Measurements from ENCODE around the gene CHKA.

The CHKA gene

GRCh38 chr11:68143310-68143689, 22.1 kb upstream of the CHKA start:
- DNase-seq, result no peak

DNA sequence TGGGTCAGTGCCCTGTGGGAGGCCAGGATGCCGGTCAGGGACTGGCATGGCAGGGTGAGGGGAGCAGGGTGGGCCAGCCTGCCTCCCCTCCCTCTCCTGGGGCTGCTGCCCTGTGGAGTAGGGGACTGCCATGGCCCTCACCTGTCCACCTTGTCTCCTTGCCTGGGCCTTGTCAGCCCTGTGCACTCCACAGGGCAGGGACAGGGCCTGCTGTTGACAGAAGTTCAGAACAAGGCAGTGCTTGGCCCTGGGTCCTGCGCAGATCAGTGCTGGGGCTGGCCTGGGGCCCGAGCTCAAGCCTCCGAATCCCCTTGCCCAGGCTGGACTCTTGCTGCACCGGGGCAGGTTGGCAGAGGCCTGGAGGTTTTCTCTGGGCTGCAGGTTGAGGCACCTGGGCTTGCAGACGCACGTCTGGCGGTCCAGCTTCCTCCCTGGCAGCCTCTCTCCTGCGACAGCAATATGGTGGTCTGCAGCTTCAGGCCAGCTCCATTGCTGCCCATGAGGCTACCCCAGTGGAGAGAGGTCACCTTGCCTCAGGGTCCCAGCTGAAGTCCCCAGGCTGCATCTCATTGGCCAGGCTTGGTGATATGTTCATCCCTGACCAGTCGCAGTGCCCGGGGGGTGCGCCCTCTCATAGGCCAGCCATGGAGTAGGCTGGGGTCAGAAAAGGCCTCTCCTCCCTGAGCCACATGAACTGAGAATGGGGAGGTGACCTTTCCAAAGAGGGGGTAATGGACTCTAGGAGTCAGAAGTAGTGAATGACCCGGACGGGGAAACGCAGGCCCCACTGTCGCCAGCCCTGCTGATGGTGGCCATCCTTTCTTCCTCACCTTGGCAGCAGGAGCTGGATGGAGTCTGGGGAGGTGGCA, 21.5 kb upstream of the CHKA start:
- DNase-seq, result no peak

GRCh38 chr11:68142028-68142412, 20.8 kb upstream of the CHKA start:
- DNase-seq, result peak in 3 of 56 donors; percentile 11 to 45 (median 30)

GRCh38 chr11:68141246-68142027, 20.2 kb upstream of the CHKA start:
- DNase-seq, result no peak

- peak in 21 of 56 donors; percentile 6 to 68 (median 48) for DNase-seq
Observed at GRCh38 chr11:68140496-68141245, 19.5 kb upstream of the CHKA start.

DNA sequence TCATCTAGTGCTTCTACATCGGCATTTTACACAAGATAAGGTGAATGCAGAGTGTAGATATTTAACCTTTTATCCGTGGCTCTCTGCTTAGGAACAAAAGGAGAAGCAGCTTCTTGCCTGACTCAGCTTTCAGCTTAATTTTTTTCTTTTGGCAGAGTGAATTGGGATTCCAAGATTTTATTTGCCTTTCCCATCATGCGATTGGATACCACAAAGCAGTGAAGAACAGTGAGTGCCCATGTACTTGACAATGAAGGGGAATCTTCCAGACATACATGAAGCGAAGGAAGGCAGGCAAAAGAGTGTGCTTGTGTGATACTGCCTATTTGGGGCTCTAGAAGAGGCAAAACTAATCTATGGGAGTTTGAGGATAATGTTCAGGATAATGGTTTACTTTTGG, 17.0 kb upstream of the CHKA start:
- no peak for DNase-seq

DNA sequence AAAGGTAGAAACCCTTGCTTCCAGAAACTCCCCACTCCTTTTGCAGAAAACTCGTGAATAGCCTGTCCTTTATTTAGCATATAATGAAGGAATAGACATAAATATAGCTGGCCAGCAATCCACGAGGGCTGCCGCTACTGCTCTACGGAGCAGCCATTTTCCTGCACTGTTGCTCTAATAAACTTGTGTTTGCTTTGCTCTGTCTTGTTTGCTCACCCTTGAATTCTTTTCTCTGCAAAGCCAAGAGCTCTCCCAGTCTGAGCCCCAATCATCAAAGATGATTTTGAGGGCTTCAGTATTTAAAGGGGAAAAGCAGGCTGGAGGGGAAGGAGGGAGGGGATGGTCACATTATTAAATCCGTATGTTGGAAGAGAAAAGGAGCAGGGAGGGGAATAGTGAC, 16.6 kb upstream of the CHKA start:
- no peak for DNase-seq

DNA sequence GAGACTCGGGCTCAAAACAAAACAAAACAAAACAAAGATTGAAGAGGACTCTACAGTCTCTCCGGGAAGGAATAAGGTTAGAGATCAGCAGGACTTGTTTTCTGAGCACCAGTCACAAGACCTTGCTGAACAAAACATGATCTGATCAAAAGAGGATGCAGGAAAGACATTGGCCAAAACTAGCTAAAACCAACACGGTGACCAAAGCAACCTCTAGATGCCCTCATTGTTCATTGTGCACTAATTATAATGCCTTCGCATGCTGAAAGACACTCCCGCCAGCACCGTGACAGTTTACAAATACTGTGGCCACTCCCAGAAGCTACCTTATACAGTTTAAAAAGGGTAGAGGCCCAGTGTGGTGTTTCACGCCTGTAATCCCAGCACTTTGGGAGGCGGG, 15.7 kb upstream of the CHKA start:
- DNase-seq, result no peak

GRCh38 chr11:68135161-68135560, 14.0 kb upstream of the CHKA start:
- no peak for DNase-seq

DNA sequence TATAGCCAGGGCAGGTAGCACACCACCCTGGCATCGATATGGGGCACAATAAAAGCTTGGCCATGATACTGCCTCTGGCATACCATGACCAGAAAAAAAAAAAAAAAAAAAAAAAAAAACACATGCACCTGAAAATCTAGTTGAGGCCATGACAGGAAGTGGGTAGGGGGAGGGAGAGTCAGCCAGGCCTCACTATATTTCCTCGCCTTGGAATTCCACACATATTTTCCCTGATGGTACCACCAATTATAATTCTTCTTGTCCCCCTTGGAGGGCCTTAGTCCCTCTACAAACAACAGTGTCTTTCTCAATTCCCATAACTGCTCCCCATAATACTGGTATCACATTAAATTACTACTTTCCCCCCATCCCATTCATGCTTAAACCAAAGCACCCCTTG, 12.6 kb upstream of the CHKA start:
- no peak for DNase-seq

DNA sequence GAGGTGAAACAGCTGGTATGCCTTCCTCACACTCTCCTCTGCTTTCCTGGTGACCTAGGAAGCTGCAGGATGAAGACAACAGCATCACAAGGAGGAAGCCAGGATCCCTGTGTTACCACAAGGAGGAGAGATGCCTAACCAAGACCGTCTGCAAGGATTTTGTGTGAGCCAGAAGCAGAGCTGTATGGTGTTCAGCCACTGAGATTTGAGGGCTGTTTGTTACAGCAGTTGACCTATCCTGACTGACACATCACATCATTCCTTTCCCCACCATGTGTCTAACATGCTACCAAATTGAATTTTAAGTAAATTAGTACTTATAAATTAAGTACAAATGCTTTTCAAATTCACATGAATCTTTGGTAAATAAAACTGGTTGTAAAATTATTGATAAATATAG, 8.9 kb upstream of the CHKA start:
- no peak for DNase-seq

- peak in 3 of 56 donors; percentile 14 to 40 (median 20) for DNase-seq
Observed at GRCh38 chr11:68128682-68129327, 7.6 kb upstream of the CHKA start.

DNA sequence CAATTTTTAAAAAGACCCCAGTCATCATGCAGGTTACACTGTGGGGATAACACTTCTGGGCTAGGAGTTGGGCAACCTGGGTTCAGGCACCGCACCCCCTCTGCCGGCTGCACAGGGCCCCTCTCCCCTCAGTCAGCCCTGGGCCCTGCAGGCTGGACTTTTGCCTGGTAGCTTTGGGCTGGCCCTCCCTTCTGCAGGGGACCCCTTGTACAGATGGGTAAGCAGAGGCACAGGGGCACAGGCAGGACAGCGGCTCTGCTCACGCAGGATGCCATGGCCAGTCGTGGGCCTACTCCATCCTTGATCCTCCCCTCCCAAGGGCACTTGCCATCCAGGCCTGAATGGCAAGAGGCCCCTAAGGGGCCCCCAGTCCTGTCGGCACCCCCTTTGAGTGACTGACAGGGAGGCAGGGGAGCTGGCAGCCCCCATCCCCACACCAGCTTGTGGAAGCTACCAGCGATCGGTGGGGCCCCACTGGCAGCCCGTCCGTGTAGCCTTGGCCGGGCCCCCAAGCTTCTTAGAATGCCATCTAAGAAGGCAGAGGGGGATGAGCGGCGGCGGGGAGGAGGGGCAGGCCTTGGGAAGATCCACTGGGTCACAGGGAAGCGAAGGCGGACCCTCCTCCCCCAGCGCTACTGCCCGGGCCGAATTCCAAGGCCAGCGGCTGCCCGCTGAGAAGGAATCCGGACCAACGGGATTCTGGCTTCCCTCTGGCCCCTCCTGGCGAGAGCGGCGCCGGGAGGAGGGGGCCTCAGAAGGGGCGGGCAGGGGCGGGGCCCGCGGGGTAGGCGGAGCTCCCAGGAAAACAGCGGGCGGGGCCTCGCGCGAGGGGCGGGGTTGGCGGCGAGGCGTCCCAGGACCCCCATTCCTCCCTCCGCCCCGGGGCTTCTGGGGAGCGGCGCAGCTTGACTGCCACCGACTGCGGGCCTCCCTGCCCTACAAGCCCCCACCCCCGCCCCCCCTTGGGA, 6.8 kb upstream of the CHKA start:
- peak in 44 of 56 donors; percentile 19 to 82 (median 58) for DNase-seq

DNA sequence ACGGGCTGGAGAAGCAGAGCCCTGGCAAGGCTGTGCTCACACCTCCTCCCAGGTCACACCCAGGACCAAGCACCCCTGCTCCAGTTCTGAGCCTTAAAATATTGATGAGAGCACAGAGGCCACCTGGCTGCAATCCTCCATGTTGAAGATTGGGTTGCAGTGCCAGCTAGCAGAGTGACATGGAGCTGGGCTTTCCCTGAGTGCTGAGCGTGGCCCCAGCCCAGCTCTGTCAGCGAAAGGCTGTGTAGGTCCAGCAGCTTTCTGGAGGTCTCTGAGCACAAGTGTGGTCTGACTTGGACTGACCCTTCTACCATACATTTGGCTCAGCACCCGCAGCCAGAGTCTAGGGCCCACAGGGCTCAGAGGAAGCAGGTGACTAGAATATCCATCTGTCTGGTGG, 4.0 kb upstream of the CHKA start:
- no peak for DNase-seq

DNA sequence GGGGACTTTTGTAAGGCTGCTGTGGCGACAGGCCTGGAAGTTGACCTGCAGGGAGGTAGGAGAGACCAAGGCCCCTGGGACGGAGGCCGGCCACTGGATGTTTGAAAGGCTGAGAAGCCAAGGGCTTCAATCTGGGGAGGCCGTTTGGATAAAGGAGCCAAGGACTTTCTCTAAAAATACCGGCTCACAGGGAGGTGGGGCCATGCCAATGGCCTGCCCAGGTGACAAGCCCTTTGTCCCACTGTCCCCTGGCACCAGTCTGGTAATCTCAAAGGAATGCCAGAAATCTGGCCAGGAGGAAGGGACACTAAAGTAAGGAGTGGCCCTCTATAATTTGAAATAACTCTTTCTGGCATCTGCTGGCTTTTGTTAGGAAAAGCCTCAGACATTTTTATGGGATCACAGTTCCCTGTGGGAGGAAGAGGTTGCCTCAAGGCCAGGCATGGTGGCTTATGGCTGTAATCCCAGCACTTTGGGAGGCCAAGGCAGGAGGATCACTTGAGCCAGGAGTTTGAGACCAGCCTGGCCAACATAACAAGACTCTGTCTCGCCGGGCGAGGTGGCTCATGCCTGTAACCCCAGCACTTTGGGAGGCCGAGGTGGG, 1.9 kb upstream of the CHKA start:
- peak in 1 of 56 donors; percentile 13 for DNase-seq

DNA sequence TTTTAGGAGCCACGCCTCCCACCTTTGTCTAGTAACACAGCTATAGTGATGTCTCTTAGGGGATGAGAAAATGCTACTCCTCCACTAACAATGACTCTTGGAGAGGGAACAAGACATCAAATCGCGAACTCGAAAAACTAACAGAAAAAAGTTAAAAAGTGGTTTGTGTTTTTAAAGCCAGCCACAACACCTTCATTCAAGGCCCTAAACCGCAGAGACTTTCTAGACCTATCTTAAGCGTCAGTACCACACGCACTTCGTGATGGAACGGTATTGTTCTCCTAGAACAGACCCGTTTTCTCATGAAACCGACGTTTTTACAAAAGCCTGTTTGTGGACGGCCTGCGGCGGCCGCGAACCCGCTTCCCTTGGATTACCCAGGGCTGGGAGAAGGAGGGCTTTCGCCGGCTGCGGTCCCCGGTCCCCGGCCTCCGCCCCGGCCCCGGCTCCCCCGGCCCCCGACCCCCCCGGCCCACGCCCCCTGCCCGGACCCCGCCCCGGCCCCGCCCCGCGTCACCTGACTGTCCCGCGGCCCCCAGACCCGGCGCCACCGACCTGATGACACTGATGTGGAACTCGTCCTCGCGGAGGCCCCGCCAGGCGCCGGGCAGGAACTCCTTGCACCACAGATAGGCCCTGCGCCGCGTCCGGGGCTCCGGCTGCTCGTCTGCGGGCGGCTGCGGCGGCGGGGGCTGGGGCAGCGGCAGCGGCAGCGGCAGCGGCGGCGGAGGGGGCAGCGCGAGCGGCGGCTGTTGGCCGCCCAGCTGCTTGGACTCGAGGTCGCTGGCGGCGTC, 718 bp downstream of the CHKA start:
- DNase-seq, result peak in 42 of 56 donors; percentile 26 to 79 (median 52)

- peak in 3 of 56 donors; percentile 22 to 25 (median 24) for DNase-seq
Observed at GRCh38 chr11:68118706-68119448, 2.3 kb downstream of the CHKA start.

Data from nucleus accumbens (tissue), 56 donors.